Left ventricle myocardium inferior (tissue), 1 donor: Measurements from ENCODE around the gene OR2AG1. TPM values are rescaled to one million over a fixed set of nuclear protein-coding genes. Genes with fewer than 3 reads are reported as not detected.
A peak's percentile ranks its signal among the peaks of the same experiment; 100 is the strongest.

ENCODE experiments used
- DNase-seq: peaks from one replicate; pipeline ENCODE4 v3.0.0-alpha.2; 2020
- H3K27ac ChIP-seq: fragments of 200-600 bp; replicated peaks from 2 replicates; pipeline ENCODE4 v1.8.0; 2021
- H3K27me3 ChIP-seq: fragments of 200-600 bp; 2 replicates; pipeline ENCODE4 v1.8.0; 2021; ENCODE audit warnings: low read depth
- H3K36me3 ChIP-seq: fragments of 200-600 bp; 2 replicates; pipeline ENCODE4 v1.8.0; 2021
- H3K4me1 ChIP-seq: fragments of 200-600 bp; 2 replicates; pipeline ENCODE4 v1.8.0; 2021
- H3K4me3 ChIP-seq: fragments of 200-600 bp; 2 replicates; pipeline ENCODE4 v1.8.0; 2021; ENCODE audit warnings: mild to moderate bottlenecking, moderate library complexity
- H3K9me3 ChIP-seq: fragments of 200-600 bp; replicated peaks from 2 replicates; pipeline ENCODE4 v1.8.0; 2021
- CTCF ChIP-seq: fragments of 200-600 bp; IDR thresholded peaks from 2 replicates; pipeline ENCODE4 v1.8.0; 2021; ENCODE audit warnings: antibody characterized with exemption, mild to moderate bottlenecking, borderline replicate concordance
- intact Hi-C: fragments of 100-400 bp; cut with micrococcal nuclease; formaldehyde crosslinking; loops from one replicate; pipeline ENCODE4 v1.11.0; 2022
- total RNA-seq: library from RNA; stranded (reverse); fragmentation: NEBNext Ultra II Directional; extraction: Animal tissue kit (Norgen Biotek cat#: 25700); gene quantifications from one replicate; pipeline ENCODE4 v1.2.1, GENCODE V29; 2021
- donor health status: DM: no; HTN: yes; CAD: no; lungs with severe emphysema.

OR2AG1 gene
- total RNA-seq, 1 donor from 2014 or later: not detected

GRCh38 chr11:6757373-6757967 lies 25.4 kb upstream of the OR2AG1 start:
- Histone ChIP-seq H3K9me3 (no peaks in the 10 kb centered on the region), H3K27ac (no peak overlapping the region), H3K4me1 (no peaks in the 10 kb centered on the region), H3K4me3 (no peak overlapping the region), H3K36me3 (no peaks in the 10 kb centered on the region), H3K27me3 (no peaks in the 10 kb centered on the region)
- TF ChIP-seq CTCF: peak; percentile 74
- DNase-seq: peak; percentile 26
- intact Hi-C loops: loop anchor here (5.0 kb wide), 1 partner anchor 50 kb away; no protein-coding TSS in a partner anchor

GRCh38 chr11:6771926-6772893 lies 10.6 kb upstream of the OR2AG1 start, which contains the start of gene OR2AG2:
OR2AG2 (minus strand) TSS chr11:6771976; CDS start chr11:6768957, 3,019 bp downstream.
- H3K36me3 ChIP-seq: no peaks in the 10 kb centered on the region
- TF ChIP-seq CTCF: no peak
- H3K27ac ChIP-seq: no peak within 1 kb of the TSS
- H3K27me3 ChIP-seq: no peaks in the 10 kb centered on the region
- no peak within 1 kb of the TSS for H3K4me3 ChIP-seq
- H3K4me1 ChIP-seq: no peaks in the 10 kb centered on the region
- intact Hi-C loops: no loop called here
- H3K9me3 ChIP-seq: no peaks in the 10 kb centered on the region
- DNase-seq: no peak

- intact Hi-C loops: no loop called here
- Histone ChIP-seq H3K27ac (no peak overlapping the region), H3K27me3 (peaks cover 7% of the 10 kb centered on the region), H3K4me1 (no peaks in the 10 kb centered on the region), H3K36me3 (no peaks in the 10 kb centered on the region), H3K9me3 (no peaks in the 10 kb centered on the region), H3K4me3 (no peak overlapping the region)
- TF ChIP-seq CTCF: no peak
- DNase-seq: no peak
These were observed 4.3 kb upstream of the OR2AG1 start for GRCh38 chr11:6778518-6778917.

GRCh38 chr11:6780829-6781228 lies 2.0 kb upstream of the OR2AG1 start:
- Histone ChIP-seq H3K9me3 (no peaks in the 10 kb centered on the region), H3K27me3 (peaks cover 12% of the 10 kb centered on the region), H3K36me3 (no peaks in the 10 kb centered on the region), H3K4me3 (no peak overlapping the region), H3K27ac (no peak overlapping the region), H3K4me1 (no peaks in the 10 kb centered on the region)
- no peak for DNase-seq
- TF ChIP-seq CTCF: no peak
- intact Hi-C loops: no loop called here

- intact Hi-C loops: no loop called here
- Histone ChIP-seq H3K27me3 (no peaks in the 10 kb centered on the region), H3K9me3 (no peaks in the 10 kb centered on the region), H3K4me3 (no peak overlapping the region), H3K36me3 (no peaks in the 10 kb centered on the region), H3K4me1 (no peaks in the 10 kb centered on the region), H3K27ac (no peak overlapping the region)
- no peak for DNase-seq
- TF ChIP-seq CTCF: no peak
These were observed 7.7 kb downstream of the OR2AG1 start for GRCh38 chr11:6790546-6790945.
